LoVo (cell line): ENCODE results near the gene GRIA4.
A peak's percentile ranks its signal among the peaks of the same experiment; 100 is the strongest.

Experiments
- DNase-seq: peaks from one replicate; pipeline ENCODE4 v3.0.0-alpha.2; 2016; ENCODE audit warnings: low spot score

GRIA4 gene

GRCh38 chr11:106014035-106014434 is 404.2 kb downstream of the GRIA4 start:
- no peak for DNase-seq

DNA sequence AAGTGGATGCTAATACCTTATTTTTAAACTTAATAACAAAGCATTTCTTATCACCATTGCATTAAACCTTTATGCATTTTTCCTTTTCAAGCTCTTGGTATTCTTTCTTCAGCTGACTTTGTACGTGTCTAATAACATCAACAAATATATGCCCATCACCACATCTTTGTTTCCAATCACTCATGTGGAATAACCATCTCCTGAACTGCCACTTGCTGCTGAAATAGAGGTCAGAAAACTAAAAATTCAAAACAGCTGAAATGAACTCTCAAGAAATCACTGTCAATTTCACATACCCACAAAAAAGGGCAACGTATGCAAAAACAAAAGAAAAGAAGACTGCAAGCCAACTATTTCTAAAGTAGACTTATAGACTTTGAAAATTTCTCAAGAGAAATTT is 404.7 kb downstream of the GRIA4 start:
- no peak for DNase-seq

DNA sequence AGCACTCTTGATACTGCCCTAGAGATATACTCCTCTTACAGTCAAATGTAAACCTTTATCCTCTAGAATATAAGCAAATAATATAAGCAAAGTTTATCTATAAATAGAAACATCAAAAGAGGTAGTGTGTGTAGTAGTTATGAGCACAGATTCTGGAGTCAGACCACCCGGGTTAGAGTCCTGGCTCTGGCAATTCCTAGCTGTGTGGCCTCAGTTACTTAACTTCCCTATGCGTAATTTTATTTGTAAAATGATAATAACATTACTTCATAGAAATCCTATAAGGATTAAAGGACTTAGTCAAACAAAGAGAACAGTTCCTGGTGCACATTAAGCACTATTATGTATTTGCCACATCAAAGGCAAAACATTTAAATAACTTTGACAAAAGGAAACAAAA is 405.2 kb downstream of the GRIA4 start:
- no peak for DNase-seq

GRCh38 chr11:106017093-106017492 is 407.2 kb downstream of the GRIA4 start:
- no peak for DNase-seq

DNA sequence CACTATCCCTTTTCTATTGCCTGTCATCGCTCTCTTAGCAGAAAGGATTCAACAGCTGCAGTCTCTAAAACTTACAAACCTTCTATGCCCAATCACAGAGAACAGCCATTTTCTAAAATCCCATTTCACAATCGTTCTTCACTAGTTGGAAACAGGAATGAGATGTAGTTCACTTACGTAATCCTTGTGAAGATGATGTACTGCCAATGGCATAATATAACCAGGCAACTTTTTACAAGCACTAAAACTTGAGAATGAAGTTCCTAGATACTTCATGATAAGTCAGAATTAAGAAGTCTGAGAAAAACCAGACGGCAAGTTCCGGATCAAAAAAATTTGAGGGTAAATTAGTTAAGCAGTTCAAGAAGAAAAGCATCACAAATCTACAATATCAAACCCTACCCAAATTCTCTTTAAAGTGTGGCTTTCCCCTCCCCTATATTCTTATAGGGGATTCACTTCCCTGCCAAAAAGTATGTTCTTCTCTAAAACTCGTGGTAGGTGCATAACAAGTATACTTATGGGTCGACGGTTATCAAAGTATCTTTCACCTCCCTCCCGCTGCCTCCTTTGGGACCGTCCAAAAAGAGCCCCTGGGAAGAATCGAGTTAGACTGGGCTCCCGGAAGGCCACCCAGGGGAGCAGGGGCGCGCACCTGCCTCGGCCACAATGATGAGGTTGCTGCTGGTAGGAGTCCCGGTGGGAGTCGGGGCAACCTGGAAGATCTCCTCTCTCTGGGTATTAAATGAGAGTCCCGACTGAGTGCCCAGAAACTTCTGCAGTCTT is 411.5 kb downstream of the GRIA4 start:
- DNase-seq: peak; percentile 1

DNA sequence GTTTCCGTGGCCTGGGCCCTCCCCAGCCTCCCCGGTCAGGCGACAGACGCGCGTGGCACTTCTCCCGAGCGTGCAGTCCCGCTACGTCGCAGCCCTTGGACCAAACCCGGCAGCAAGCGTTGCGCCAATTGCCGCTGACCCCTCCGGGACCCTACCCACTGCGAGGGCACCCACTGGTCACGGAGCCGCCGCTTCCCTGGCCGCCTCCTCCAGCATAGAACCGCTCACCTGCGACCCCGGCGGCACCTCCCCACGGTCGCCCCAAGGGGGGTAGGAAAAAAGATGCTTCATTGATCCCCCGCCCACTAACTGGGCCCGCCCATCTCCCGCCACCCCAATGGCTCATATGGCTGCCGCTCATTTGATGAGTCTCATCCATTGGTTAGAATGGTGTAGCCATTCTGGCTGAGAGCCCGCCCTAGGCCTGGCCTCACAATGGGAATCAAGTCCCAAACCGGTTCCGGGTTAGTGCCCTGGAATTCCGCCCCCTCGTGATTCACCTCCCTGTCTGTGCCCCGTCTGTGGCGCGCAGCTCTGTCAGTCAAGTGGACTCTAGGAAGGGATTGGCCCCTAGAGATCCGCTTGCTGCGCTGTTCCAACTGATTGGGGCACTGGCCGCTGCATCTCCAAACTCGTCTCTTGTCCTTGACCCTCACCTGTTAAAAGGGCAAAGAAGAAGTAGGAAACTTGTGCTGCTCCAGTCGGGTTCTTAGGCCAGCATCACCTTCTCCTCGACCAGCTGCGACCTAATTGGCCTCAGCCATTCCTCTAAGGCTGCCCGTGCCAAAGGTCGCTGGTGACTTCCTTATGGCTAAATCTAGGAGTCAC is 412.3 kb downstream of the GRIA4 start, which contains the start of gene MSANTD4:
Gene MSANTD4, minus strand, starts transcription at position 274 of the 828 bp plus-strand sequence. CDS start 11,323 bp downstream, outside the sequence.
- DNase-seq: peak; percentile 97

DNA sequence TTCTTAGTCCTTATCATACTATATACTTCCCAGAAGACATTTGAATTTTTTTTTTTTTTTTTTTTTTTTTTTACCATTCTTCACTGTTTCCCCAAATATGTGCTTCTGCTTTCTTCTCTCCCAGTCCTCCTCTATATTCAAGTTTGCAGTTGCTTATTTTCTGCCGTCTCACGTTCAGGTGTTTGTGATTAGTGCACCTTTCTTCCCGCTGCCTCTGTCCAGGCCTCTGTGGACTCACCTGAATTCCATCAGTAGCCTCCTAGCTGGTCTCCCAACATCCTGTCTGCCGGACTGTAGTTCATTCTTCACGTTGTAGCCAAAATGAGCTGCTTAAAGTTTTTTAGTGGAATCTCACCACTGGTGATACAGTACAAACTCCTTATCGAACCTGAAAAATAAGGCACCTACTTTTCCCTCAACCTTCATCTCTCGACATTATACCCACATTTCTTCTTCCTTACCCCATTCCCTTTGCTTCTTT is 413.0 kb downstream of the GRIA4 start:
- no peak for DNase-seq

- no peak for DNase-seq
These were observed 420.7 kb downstream of the GRIA4 start for GRCh38 chr11:106030609-106031008.

- DNase-seq: no peak
These were observed 421.4 kb downstream of the GRIA4 start for GRCh38 chr11:106031202-106031810.
